Hypothalamus (tissue), 51 donors: Measurements from ENCODE around the gene CABLES2.
A peak's percentile ranks its signal among the peaks of the same experiment; 100 is the strongest.
"Not testable (repeated sequence)": the region's sequence is repeated elsewhere in the genome, so short reads cannot be mapped to it uniquely, and the experiment has no call there.

ENCODE experiments used
- DNase-seq, 51 donors: peaks; one replicate each; lab custom pipeline; 2025; lab: John Stamatoyannopoulos, UW

Gene CABLES2

DNA sequence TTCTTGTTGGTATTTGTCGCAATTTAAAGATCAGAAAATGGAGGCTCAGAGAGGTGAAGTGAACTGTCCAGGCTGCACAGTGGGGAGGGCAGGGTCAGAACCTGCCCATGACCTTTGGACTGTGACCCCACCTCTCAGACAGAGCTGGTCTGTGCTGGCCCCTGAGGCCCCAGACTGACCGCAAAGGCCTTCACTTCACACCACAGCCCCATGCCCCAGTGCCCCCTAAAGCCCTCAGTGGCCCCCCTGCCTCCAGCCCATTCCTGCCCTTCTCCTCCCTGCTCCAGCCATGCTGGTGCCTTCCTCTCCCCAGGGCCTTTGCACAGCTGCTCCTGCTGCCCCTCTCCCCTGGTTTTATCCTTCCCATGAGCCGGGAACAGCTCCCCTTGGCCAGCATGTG lies 29.6 kb upstream of the CABLES2 start:
- no peak for DNase-seq

DNA sequence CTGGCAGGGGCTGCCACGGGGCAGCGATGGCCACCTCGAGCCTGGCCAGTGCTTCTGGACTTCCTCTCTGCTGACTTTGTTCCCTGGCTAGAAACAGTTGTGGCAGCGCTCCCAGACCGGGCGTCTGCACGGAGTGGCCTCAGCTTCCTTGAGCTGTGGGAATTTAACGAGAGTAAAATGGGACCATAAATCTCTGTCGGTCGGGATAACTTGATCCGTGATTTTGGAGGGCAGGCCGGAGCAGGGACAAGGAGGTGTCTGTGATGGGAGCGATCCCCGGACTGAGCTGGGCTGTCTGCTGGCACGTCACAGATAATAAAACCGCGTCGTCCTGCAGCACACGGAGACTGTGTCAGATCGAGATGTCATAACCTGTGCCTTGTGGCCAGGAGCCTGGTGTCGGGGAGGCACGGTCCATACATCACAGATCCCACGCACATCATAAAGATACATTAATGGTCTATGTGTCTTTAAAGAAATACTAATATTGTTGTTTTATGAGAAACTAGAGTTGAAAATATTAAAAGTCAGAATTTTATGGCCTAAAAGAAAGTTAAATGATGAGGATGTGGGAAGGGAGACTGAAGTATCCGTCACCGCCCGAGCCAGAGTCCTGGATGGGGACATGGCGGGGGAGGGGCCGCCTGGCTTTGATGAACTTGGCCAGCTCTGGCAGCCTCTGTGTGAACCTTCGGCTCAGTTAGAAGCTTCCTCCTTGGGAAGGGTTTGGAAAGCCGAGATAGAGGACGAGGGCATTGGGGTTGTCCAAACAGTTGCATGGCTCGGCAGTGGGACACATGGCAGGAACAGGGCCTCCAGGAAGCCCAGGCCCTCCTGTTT lies 26.8 kb upstream of the CABLES2 start:
- DNase-seq = peak in 22 of 51 donors; percentile 2 to 48 (median 24)

DNA sequence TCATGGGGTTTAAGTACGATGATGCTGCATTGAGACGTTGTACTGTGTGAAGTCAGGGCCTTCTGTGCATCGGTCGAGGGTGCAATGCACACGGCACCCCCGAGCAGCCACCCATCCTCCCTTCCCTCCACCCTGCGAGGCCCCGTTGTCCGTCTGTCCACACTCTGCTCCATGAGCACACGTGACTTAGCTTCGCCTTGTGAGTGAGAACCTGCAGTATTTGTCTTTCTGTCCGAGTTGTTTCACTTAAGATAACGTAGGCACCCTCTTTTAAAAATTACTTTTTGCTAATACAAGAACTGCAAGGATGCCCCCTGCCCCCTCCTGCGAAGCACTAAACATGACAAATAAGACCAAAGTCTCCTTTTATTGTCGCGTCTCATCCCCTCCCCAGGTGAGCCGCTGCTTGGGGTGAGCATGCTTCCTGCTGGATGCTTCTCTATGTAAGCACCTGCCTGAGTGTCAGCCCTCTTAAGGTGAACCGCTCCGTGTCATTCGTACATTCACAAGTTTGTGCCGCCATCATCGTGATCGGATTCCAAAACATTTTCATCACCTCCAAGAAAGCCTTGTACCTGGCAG lies 23.9 kb upstream of the CABLES2 start:
- DNase-seq = no peak

DNA sequence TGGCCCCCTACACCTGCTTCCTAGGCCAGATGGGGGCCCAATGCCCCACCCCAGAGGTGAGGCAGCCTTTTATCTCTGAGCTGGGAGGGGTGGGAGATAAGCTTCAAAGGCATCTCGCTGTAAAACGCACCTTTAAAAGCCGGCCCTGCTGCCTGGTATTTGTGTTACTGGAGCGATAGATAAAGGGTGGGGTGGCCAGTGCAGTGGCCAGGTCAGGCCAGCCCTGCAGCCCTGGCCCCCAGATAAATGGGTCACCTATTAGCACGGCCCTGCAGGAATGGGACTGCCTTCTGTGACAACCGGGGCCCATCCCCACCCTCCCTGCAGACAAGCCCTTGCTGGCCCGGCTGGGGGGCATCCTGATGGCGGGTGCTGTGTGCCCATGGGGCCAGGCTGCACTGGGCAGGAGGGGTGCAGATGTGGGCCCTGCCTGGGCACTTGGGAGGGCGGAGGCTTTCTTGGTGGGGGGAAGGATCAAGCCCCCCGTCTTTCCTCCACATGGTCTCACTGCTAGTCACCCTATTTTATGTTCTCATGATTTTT lies 23.3 kb upstream of the CABLES2 start:
- no peak for DNase-seq

DNA sequence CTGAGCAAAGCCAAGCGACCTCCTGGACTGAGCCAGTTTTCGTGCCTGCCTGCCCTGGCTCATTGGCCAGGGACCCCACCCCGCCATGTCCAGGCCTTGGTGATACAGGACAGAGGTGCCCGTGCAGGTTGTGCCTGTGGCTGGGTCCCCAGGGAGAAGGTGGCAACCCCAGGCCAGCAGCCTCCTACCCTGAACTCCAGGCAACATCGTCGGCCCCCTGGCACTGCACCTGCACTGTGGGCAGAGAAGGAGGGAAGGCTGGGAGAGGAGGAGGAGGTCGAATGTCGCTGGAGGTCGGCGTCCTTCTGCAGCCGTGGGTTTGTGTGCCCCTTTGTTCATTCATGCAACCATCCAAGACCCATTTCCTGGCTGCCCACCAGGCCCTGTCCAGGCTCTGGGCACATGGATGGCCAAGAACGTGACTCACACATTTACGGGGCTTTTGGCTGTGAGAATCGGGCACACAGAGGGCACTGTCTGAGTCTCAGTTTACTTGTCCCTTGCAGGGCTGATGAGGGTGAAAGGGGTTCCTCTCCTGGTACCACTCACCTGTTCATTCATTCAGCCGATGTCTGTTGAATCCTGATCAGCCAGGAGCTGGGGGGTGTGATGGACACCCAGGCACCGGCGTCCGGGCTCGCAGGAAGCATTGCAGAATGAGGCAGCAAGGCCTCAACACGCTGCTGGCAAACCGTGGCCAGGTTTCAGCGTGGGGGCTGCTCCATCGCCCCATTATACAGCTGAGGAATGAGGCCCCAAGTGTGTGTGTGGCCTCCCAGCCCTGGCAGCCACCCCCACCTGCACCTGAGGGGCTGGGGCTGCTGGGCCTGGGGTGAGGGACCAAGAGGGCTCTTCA lies 22.6 kb upstream of the CABLES2 start:
- no peak for DNase-seq

DNA sequence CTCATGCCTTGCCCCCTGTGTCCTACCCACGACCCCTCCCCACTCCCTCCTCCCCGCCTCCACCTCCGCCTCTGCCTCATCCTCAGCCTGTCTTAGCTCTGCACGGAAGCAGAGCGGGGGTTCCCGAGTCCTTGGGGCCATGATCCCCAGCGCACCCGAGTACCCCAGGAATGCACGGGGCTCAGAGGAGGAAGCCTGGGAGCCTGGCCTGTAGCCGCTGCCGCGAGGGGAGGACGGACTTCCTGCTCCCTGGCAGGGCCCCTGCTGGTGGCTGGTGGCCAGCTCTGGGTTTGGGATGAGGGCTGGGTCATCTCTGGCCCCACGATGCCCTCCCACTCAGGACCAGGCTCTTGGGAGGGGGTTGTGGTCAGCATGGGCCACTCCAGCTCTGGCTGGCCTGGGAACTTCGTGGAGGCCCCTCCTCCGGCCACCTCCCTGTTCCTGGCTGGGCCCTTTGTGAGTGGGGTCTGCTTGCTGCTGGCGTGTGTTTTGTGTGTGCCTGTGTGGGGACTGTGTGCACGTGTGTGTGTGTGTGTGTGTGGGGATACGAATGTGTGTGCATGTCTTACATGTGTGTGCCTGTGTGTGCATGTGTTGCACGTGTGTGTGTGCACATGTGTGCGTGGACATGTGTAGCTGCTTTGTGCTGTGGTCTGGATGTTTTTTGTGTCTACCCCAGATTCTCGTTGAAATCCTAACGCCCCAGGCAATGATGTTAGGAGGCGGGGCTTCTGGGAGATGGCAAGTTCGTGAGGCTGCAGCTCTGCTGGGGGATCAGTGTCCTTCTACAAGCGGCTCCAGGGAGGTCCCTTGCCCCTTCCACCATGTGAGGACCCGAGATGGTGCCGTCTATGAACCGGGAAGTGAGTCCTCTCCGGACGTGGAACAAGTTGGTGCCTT lies 21.6 kb upstream of the CABLES2 start:
- DNase-seq = no peak

DNA sequence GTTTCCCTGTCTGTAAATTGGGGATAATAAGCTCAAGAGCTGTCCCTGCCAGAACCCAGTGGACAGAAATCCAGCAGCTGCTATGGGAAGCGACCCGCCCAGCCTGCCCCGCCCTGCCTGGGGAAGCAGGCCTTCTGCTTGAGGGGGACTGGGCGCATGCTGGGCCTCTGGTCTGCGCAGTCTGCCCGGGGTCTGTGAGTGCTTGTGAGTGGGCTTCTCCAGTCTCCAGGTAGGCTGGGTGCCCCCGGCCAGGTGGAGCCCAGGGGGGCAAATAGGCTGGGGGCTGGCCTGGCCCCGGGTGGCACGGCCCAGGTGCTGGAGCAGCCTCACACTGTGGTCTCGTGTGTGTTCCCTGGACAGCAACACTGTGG lies 20.9 kb upstream of the CABLES2 start:
- no peak for DNase-seq

DNA sequence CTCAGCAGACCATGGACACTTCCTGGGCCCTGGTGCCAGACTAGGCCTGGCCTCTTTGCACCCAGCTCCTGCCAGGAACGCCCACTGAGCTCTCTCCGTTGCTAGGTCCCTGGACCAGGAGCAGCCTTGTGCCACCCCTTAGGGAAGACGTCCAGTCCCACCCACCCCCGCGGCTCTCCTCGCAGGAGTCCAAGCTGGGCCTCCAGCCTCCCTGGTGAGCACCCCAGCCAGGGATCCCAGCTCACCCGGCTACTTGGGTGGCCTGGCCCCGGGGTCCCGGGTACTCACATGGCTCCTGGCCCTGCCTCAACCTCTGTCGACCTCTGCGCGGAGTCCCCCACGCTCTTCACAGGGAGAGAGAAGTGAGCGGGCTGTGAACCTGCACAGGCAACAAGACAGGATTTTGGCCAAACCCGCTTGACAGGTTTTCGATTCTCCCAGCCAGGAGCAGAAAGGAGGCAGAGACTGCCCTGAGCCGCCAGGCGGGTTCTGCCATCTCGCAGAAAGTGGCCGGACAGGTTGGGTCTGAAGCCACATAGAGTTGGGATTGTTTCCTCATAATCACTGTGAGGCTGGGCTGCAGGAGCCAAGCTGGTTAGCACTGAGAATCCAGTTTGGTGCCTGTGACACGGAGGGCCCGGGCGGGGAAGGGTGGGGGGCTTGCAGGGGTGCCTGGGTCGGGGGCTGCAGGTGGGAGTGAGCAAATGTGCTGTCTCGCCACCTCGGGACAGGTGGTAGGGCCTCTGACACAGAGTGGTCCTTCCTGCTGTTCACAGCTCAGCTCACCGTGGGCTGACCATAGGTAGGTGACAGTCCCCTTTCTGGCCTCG lies 20.3 kb upstream of the CABLES2 start, which contains the start of gene RBBP8NL:
TSS of gene RBBP8NL (minus strand) at position 368 of the 830 bp plus-strand sequence. CDS start 7,892 bp downstream, outside the sequence.
- DNase-seq = no peak

DNA sequence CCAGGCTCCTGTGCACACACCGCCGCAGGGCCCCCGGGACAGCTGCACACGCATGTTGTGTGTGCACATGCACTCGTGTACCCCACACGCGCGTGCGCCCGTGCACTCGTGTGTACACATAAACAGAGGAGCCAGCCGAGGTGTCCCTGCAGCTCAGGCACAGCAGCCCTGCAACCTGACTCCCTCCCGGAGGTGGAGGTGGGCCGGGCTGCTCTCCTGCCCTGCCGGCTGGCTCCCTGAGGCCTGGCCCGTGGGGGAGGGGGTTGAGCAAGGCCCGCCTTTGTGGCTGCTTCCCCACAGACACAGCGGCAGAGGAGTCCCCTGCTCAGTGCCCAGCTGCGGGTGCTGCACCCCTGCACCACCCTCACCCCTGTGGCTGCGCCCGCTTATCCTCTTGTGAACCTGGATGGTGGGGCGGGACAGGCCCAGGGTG lies 19.6 kb upstream of the CABLES2 start:
- DNase-seq = no peak

DNA sequence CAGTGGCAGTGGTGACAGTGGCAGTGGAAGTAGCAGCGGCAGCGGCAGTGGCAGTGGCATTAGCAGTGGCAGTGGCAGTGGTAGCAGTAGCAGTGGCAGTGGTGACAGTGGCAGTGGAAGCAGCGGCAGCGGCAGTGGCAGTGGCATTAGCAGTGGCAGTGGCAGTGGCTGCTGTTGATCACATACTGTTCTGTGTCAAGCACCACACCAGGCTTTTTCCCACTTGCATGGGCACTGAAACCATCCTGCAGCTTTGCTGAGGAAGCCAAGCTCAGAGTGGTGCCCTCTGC lies 18.9 kb upstream of the CABLES2 start:
- not testable (repeated sequence) for DNase-seq

DNA sequence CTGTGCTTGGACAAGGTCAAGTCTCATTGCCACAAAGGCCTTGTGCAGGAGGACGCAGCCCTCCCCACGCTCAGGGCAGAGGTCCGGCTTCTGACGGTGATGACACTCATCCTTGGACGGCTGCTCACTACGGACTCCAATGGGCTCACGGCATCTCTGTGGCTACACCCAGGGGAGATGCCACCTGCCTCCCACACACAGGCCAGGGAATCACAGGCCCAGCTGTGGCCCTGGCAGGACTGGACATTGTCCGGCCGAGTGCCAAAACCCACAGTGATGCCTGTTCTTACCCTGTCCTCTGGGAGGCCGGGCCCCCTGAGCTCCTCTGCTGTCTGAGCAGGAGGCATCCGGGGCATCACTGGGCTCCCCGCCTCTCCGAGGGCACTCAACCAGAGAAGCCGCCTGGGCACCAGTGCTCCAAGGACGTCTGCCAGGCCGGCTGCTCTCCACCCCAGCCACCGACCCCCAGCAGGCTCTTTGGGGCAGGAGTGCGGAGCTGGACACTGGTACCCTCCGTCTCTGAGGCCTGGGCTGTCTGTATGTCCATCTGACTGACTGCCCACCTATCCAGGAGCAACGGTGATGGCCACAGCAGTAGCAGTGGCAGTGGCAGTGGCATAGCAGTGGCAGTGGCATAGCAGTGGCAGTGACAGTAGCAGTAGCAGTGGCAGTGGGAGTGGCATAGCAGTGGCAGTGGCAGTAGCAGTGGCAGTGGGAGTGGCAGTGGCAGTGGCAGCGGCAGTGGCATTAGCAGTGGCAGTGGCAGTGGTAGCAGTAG lies 18.4 kb upstream of the CABLES2 start:
- DNase-seq = no peak

DNA sequence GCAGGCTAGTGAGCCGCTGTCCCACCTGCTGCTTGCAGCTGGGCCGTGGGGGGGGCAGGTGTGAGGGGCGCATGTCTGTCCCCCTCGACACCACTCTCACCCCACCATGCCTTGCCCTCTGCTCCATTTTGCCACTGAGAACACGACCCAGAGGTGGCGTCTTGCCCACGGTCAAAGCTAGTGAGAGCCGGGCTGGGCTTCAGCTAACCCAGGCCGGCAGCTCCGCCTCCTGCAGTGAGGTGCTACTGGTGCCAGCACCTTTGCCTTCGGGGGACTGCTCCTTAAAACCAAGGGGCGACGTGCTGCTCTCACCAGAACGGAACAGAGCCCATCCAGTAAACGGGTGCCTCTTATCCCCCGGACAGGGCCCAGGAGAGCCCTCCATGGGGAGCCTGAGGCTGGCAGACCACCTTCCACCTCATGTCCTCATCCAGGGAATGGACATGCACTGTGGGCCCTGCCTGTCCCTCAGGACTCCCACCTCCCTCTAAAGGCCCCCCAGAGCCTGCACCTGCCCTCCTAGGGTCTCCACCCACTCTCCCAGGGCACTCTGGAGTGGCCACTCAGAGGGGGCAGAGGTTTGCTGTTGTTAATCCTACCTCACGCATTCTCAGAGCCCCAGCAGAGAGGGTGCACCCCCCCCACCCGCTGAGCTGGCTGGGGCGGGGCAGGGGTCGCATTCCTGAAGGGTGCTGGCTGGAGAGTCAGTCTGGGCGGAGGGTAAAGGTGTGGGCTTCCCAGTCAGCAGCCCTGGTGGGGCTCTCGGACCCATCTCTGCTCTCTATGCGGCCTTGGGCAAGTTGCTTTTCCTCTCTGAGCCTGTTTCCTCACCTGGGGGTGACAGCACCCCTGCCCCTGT lies 17.4 kb upstream of the CABLES2 start:
- no peak for DNase-seq

DNA sequence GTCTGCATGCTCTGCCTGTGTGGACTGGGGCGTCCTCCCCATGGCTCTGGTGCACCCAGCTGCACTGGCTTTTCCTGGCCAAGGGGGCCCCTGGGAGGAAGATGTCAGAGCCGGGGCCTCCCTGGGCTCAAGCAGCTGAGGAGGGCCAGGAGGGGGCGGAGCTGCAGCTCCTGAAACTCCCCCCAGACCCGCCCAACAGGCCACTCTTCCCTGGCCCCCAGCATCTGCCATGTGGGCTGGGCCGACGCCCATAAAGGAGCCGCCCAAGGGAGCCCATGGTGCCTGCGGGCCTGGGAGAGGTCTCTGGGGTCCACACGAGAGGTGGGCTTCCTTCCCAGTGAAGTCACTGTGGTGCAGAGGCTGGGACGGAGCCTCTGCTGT lies 16.2 kb upstream of the CABLES2 start:
- no peak for DNase-seq

DNA sequence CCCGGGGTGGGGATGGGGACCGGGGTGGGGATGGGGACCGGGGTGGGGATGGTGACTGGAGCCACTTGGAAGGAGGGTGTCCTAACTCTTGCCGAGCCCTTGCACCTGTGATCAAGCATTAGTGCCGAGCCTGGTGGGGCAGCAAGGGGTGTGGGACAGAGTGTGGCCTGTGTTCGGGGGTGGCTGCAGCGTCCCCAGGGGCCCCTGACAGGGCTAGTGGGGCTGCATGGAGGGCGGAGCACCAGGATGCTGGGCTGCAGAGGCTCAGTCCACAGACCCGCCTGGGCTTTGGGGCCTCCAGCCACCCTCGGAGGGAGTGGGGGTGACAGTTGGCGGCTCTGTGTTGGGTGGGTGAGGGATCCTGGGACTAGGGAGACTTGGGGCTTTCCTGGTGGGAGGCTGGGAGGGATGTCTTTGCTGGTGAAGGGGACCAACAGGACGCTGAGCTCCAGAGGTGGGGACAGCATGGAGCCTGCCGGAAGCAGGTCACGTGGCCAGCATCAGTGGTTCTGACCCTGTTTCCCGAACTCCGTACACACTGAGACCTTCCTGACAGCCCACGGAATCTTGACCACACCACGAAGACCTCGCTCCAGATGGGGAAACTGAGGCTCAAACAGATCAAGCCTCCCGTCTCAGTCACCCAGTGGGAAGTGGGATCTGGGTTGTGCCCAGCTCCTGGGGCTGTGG lies 15.7 kb upstream of the CABLES2 start:
- no peak for DNase-seq

DNA sequence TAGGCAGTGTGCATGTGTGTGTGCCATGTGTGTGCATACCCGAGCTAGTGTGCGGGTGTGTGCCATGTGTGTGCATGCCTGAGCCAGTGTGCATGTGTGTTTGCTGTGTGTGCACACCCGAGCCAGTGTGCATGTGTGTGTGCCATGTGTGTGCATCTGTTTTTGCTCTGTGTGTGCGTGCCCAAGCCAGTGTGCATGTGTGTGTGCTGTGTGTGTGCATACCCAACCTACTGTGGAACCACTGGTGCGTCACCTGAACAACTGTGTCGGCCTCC lies 14.6 kb upstream of the CABLES2 start:
- no peak for DNase-seq

DNA sequence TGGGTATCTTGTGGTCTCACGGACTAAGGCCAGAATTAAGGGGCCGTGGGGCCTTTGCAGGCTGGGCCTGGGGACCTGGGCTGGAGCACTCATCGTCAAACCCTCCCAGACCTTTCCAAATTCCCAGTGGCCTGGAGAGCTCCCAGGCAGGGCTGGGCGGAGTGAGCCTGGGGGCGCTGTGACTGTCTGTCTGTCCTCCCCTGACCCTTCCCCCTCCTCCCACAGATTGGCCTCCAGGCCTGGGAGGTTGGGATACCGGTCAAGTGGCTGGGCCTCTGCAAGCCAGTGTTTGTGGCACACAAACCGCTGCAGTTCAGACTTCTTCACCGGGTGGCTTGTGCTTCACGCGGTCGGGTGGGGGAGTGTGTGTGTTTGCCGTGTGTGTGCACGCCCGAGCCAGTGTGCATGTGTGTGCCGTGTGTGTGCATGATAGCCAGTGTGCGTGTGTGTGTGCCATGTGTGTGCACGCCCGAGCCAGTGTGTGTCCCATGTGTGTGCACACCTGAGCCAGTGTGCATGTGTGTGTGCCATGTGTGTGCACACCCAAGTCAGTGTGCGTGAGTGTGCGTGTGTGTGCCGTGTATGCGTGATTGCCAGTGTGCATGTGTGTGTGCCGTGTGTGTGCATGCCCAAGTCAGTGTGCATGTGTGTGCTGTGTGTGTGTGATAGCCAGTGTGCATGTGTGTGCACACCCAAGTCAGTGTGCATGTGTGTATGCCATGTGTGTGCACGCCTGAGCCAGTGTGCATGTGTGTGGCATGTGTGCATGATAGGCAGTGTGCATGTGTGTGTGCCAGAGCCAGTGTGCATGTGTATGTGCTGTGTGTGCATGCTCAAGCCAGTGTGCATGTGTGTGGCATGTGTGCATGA lies 14.0 kb upstream of the CABLES2 start:
- DNase-seq = no peak
